ENCODE results near the gene OVOL1. TPM values are rescaled to one million over a fixed set of nuclear protein-coding genes. Genes with fewer than 3 reads are reported as not detected.
A peak's percentile ranks its signal among the peaks of the same experiment; 100 is the strongest.

The OVOL1 gene
- polyA plus RNA-seq, 3 donors, result 14.6 to 17.3 (median 17.1) TPM

DNA sequence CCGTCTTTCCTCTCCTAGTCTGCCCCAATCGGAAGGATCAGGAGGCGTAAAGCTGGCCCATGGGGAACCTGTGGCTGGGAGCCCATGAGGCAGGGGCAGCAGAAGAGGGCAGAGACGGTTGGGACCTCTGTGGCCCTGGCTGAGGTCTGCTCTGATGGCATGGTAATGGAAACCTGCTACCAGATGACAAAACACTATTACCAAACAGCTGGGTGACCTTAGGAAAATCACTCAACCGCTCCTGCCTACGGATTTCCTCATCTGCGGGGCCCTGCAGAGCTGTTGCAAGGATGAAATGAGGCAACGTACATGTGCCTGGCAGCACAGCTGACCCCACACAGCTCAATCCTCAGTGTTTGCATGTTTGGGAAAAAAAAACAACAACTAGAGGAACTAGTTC, 10.7 kb upstream of the OVOL1 start:
- DNase-seq, result no peak

GRCh38 chr11:65776710-65777141, 10.1 kb upstream of the OVOL1 start:
- DNase-seq, result no peak

DNA sequence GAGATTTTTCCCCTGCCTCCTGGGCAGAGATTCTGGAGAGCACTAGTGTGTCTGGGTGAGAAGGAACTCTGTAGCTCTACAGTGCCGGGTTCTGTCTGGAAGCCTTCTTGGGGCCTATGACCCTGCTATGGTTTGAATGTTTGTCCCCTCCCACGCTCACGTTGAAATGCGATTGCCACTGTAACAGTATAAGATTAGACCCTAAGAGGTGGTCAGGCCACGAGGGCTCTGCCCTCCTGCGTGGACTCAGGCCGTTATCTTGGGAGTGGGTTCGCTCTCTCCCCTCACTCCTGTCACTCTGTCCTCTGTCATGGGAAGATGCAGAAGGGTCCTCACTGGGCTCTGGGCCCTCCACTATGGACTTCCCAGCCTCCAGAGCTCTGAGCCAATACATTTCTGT, 9.6 kb upstream of the OVOL1 start:
- no peak for DNase-seq

DNA sequence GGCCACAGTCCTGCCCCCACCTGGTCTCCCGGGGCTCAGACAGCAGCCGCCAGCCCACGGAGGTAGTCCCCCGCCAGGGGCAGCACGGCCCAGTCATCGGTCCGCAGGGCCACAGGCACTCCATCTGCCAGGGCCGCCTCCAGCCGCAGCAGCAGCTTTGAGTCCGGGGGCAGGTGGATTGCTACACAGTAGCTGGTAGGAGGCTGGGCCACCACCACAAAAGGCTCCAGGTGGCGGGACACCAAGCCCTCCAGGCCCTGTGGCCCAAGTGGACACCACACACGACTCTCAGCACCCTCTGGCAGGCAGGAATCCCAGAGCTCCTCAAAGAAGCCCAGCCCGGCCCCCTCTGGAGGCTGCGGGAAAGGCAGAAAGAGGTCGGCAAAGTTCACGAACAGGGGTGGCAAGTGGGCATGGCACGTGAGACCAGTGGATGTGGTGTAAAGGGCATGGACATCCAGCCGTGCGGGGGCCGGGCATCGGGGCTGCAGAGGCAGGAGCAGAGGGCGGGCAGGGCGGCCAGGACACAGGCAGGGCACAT, 9.0 kb upstream of the OVOL1 start:
- DNase-seq, result no peak

- DNase-seq, result no peak
Observed at GRCh38 chr11:65778431-65778900, 8.4 kb upstream of the OVOL1 start.

DNA sequence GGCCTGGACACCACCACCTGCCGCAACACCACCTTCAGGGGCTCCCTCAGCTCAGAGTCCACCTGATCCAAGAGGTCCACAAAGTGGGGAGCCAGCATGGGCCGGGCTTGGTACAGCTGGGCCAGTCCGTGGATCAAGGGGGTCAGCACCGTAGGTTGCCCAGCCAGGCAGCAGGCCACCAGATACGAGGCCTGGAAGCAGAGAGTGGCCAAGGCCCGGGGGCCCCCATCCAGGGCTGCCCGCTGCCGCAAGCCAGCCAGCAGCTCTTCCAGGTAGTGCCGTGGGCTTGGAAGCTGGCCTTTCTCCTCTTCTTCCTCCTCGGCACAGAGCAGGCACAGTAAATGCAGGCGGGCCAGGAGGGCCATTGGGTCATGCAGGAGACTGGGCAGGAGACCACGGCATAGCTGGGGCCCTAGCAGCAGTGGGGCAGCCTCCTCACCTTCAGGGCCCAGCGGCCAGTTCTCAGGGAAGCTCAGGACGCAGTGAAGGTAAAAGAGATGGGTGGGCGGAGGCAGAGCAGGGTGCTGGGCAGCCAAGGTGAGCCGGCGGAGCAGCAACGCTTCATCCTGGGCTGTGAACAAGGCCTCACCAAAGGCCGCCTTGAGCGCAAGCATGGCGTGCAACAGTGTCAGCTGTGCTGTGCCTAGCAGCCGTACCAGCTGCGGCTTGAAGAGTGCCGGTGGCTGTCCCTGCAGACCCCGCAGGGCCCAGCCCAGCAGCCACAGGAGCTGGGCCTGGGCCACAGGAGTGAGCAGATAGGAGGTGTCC, 7.8 kb upstream of the OVOL1 start:
- no peak for DNase-seq

GRCh38 chr11:65779669-65779918, 7.3 kb upstream of the OVOL1 start:
- no peak for DNase-seq

DNA sequence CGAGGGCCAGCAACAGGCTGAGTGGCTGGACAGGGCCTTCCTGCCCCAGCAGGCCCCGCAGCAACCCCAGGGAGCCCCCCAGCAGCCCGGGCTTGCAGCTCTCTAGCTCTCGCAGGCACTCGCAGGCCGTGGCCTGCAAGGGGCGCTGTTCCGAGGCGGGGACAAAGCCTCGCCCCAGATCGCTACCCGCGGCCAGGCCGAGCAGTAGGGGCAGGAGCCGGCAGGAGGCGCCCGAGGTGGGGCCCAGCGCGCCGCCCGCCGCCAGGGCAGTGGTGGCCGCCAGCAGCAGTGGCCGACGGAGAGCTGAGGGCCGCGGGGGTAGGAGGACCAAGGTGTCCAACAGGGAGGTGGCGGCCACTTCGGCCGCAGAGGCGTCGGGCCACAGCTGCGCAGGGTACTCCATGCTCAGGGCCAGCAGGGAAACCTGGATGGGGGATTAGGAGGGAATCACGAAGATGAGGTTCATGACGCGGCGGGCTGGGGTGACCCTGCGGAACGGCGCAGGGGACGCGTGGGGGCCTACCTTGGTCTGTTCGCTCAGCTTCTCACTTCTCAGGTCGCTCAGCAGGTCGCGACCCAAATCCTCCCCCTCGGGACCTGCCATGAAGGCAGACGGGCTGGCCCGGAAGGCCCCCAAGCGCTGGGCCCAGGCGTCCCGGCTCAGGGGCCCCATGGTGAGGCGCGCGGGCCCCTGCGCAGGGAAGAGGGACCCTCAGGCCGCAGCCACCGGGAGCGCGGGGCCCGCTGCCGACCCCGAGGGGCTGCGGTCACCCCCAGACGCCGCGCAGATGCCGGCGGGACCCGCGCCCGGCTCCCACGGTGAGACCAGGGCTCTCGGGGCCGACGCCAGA, 6.7 kb upstream of the OVOL1 start:
- DNase-seq, result peak; percentile 60

- no peak for DNase-seq
Observed at GRCh38 chr11:65780770-65781151, 6.1 kb upstream of the OVOL1 start, which contains the start of gene AP5B1. TSS of gene AP5B1 (minus strand) at chr11:65780976. CDS start at chr11:65780591, 385 bp downstream.

DNA sequence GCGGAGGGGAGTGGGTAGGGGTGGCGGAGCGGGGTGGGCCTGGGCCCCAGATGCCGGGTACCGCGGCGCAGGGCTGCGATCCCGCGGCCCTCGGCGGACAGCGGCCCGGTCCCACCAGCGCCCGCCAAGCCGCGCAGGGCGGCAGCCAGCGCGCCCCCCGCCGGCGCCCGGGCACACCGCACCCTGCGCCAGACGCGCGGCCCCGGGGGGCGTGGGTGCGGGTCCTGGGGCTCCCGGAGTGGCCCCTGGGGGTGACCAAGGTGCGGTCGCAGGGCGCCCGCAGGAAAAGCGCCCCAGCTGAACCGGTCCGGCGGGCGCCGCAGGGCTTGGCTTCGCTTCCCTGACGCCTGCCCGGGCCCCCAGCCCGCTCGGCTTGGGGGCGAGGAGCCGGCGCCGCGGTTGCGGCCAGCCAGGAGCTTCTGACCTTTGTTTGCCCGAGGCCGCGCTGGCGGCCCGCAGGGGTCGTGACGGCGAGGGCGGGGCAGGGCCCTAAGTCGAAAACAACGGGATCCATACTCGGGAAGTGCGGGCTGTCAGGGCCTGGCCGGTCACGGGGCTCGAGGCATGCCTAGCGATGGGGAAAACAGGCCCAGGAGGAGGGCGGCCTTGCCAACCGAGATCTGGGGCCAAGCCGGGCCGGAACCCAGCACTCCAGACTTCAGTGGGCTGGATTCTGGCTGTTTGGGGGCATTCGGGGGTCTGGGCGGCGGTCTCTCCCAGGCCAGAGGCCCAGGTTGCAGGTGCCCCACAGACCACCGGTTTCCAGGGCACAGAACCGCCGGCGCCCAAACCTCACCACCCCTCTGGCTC, 5.5 kb upstream of the OVOL1 start:
- DNase-seq, result no peak

DNA sequence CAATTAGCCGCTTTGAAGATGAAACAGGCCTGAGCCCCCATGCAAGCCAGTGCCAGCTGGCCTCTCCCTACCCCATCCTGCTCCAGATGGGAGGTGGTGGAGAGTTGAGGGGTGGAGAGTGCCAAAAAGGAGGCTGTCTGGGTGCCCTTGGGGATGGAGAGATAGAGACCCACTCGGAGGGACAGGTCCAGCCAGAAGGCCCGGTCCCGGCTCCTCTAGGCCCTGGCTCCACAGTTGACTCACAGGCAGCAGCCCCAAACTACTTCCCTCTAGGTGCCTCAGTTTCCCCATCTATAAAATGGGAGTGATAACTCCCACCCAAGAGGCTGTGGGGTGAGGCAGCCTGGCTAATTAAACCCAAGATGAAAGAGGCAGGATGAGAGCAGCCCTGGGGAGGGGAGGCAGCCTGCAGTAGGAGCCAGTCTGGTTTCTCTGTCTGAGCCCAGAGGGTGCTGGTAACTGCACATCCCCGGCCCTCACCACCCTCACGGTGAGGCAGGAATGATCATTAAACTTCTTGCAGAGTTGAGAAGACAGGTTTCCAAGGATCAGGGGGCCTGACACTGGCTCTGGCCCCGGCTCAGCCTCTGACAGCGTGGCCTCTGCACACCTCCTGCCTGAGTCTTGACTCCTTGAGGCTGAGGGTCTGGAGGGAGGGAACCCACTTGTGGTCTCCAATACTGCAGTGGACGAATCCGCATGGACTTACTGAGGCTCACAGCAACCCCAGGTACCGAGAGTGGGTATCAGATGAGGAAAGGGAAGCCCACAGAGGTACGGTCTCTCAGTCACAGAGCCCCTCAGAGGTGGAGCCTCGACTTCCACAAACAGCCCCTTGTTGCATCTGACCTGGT, 4.7 kb upstream of the OVOL1 start:
- DNase-seq, result no peak

- no peak for DNase-seq
Observed at GRCh38 chr11:65782816-65783228, 4.0 kb upstream of the OVOL1 start.

GRCh38 chr11:65785319-65786007, 1.4 kb upstream of the OVOL1 start:
- no peak for DNase-seq

- DNase-seq, result no peak
Observed at GRCh38 chr11:65786008-65786785, 666 bp upstream of the OVOL1 start.

GRCh38 chr11:65787649-65788622, 1.1 kb downstream of the OVOL1 start:
- DNase-seq, result peak; percentile 73

DNA sequence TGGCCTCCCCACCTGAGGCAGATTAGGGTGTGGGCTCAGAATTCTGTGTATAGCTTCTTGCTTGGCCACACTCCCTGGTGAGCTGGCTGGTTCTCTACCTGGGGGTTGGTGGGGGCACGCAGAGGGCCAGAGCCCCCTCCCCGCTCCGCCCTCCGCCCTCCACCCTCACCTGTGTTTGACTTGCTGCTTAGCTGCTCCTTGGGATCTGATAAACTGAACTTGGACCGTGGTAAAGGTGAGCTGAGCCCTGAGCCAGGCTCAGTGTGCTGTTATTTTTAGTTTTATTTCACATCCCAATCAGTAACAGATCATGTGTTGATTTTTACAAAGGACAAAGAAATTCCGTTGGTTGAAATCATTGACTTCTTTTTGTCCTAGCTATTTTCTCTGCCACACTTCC, 2.0 kb downstream of the OVOL1 start:
- DNase-seq, result no peak

GRCh38 chr11:65789230-65790103, 2.6 kb downstream of the OVOL1 start:
- DNase-seq, result peak; percentile 63
